ENCODE results near the gene RIMS1.

RIMS1 gene

GRCh38 chr6:72083976-72084375 lies 197.6 kb downstream of the RIMS1 start:
- TF ChIP-seq ZFX (IDR thresholded peaks at IDR 0.05; ENCODE audit: borderline replicate concordance) (no peak), CTCF (IDR thresholded peaks at IDR 0.05) (no peak)
- no peak overlapping the region for H3K27ac ChIP-seq

- H3K27ac ChIP-seq: no peak overlapping the region
- TF ChIP-seq ZFX (IDR thresholded peaks at IDR 0.05; ENCODE audit: borderline replicate concordance): no peak
- peak; percentile 75 for TF ChIP-seq CTCF (IDR thresholded peaks at IDR 0.05)
These were observed 198.7 kb downstream of the RIMS1 start for GRCh38 chr6:72084992-72085569.

- TF ChIP-seq CTCF (IDR thresholded peaks at IDR 0.05) (no peak), ZFX (IDR thresholded peaks at IDR 0.05; ENCODE audit: borderline replicate concordance) (no peak)
- H3K27ac ChIP-seq: no peak overlapping the region
These were observed 208.2 kb downstream of the RIMS1 start for GRCh38 chr6:72094506-72094905.

- no peak overlapping the region for H3K27ac ChIP-seq
- no peak for TF ChIP-seq ZFX (IDR thresholded peaks at IDR 0.05; ENCODE audit: borderline replicate concordance)
- TF ChIP-seq CTCF (IDR thresholded peaks at IDR 0.05): no peak
These were observed 216.2 kb downstream of the RIMS1 start for GRCh38 chr6:72102561-72102960.

GRCh38 chr6:72111611-72112010 lies 225.3 kb downstream of the RIMS1 start:
- no peak overlapping the region for H3K27ac ChIP-seq
- TF ChIP-seq CTCF (IDR thresholded peaks at IDR 0.05): no peak
- TF ChIP-seq ZFX (IDR thresholded peaks at IDR 0.05; ENCODE audit: borderline replicate concordance): no peak

GRCh38 chr6:72130327-72130726 lies 244.0 kb downstream of the RIMS1 start:
- no peak overlapping the region for H3K27ac ChIP-seq
- TF ChIP-seq ZFX (IDR thresholded peaks at IDR 0.05; ENCODE audit: borderline replicate concordance) (no peak), CTCF (IDR thresholded peaks at IDR 0.05) (no peak)

GRCh38 chr6:72132427-72132826 lies 246.1 kb downstream of the RIMS1 start:
- no peak overlapping the region for H3K27ac ChIP-seq
- no peak for TF ChIP-seq CTCF (IDR thresholded peaks at IDR 0.05)
- no peak for TF ChIP-seq ZFX (IDR thresholded peaks at IDR 0.05; ENCODE audit: borderline replicate concordance)
